Measurements from ENCODE around the gene HRG.

Gene HRG

DNA sequence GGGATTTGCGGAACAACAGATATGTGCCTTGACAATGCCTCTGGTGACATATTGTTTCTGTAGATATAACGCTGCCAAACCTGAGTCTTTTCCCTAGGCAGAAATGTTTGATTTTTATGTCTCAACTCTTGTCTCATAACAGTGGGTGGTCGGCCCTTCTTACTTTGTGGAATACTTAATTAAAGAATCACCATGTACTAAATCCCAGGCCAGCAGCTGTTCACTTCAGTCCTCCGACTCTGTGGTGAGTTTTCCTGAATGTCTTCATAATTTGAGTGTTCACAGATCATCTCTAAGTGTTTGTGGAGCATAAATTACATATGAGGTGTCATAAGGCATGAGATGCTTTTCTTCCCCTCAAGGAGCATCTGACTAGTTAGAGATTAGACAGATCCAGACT, 19.7 kb upstream of the HRG start:
- no peak for DNase-seq (ENCODE audit: low read depth)
- no peak overlapping the region for H3K4me3 ChIP-seq (replicated peaks; ENCODE audit: low read depth, low read length)
- TF ChIP-seq, protein P1, sequence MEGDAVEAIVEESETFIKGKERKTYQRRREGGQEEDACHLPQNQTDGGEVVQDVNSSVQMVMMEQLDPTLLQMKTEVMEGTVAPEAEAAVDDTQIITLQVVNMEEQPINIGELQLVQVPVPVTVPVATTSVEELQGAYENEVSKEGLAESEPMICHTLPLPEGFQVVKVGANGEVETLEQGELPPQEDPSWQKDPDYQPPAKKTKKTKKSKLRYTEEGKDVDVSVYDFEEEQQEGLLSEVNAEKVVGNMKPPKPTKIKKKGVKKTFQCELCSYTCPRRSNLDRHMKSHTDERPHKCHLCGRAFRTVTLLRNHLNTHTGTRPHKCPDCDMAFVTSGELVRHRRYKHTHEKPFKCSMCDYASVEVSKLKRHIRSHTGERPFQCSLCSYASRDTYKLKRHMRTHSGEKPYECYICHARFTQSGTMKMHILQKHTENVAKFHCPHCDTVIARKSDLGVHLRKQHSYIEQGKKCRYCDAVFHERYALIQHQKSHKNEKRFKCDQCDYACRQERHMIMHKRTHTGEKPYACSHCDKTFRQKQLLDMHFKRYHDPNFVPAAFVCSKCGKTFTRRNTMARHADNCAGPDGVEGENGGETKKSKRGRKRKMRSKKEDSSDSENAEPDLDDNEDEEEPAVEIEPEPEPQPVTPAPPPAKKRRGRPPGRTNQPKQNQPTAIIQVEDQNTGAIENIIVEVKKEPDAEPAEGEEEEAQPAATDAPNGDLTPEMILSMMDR (IDR thresholded peaks at IDR 0.05; ENCODE audit: low read length, missing control alignments): no peak

DNA sequence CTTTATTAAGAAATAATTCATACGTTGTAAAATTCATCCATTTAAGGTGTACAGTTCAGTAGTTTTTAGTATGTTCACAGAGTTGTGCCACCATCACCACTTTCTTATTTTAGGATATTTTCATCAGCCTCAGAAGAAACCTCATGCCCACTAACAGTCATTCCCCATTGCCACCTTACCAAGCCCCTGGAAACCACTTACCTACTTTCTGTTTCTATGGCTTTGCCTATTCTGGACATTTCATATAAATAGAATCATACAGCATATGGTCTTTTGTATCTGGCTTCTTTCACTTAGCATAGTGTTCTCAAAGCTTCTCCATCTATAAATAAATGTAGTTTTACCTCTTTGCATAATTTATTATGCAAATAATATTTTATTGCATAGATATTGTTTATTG, 19.0 kb upstream of the HRG start:
- no peak overlapping the region for H3K4me3 ChIP-seq (replicated peaks; ENCODE audit: low read depth, low read length)
- DNase-seq (ENCODE audit: low read depth): no peak
- TF ChIP-seq, protein P1 (IDR thresholded peaks at IDR 0.05; ENCODE audit: low read length, missing control alignments): no peak

DNA sequence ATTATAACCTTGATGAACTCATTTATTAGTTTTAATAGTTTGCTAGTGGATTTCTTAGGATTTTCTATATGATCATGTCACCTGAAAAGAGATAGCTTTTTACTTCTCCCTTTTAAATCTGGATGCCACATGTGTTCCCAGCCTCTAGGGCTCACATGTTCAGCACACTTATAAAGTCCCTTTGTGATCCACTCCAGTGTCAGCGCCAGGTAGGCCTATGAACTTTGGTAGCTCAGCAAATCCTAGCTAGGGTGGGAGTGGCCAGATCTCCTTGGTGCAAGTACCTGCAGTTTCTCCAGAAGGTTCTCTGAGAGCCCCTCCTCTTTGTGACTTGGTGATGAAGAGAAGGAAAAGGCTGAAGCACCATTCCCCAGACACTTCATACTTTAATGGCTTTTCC, 17.0 kb upstream of the HRG start:
- no peak overlapping the region for H3K4me3 ChIP-seq (replicated peaks; ENCODE audit: low read depth, low read length)
- DNase-seq (ENCODE audit: low read depth): no peak
- TF ChIP-seq, protein P1 (IDR thresholded peaks at IDR 0.05; ENCODE audit: low read length, missing control alignments): no peak

DNA sequence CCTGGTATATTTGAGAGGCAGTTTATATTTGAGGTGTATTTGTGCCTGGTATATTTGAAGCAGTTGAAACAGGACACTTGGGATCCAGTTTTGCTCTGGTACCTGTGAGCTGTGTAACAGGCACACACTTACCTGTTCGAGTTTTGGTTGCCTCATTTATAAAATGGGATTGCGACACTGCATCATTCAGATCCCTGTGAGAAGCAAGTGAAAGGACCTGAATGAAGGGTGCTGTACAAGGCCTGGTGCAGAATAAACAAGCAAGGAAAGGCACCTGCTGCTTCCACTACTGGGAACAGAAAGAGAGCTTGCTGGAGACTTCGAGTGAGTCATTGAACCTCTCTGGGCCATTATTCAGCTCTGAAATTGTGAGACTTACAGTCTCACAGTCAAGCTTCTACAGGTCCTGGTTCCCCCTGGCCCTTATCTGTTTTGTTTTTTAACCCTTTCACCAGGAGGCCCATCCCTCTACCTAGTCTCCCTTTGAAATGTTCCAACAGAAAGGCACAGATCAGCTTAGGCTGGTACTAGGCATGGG, 14.1 kb upstream of the HRG start:
- DNase-seq (ENCODE audit: low read depth): no peak
- no peak overlapping the region for H3K4me3 ChIP-seq (replicated peaks; ENCODE audit: low read depth, low read length)
- TF ChIP-seq, protein P1 (IDR thresholded peaks at IDR 0.05; ENCODE audit: low read length, missing control alignments): no peak

DNA sequence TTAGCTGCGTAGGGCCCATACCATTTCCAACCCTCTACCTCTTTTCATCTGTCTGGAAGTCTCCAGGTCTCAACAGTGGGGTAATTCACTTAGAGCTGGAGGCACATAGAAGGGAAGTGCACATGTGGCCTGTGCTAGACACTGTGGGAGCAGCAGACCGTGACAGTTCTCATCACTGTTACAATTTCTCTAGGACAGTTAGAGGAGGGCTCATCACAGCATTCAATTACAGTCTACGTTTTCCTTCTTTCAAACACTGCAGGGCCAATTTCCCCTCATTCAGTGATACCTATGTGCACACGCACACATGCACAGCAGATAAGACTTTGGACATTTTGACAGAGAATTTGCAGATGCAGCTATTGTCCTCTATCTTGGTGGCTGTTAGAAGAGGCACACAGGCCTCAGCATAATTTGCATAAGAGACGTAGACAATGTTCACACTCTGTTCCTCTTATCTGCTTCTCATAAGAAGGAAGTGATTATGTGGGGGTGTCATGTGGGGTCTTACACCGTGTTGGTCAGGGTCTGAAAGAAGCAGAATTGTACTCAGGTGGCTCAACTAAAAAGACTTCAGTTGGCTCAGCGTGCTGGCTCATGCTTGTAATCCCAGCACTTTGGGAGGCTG, 12.6 kb upstream of the HRG start:
- no peak overlapping the region for H3K4me3 ChIP-seq (replicated peaks; ENCODE audit: low read depth, low read length)
- no peak for DNase-seq (ENCODE audit: low read depth)
- TF ChIP-seq, protein P1 (IDR thresholded peaks at IDR 0.05; ENCODE audit: low read length, missing control alignments): no peak

DNA sequence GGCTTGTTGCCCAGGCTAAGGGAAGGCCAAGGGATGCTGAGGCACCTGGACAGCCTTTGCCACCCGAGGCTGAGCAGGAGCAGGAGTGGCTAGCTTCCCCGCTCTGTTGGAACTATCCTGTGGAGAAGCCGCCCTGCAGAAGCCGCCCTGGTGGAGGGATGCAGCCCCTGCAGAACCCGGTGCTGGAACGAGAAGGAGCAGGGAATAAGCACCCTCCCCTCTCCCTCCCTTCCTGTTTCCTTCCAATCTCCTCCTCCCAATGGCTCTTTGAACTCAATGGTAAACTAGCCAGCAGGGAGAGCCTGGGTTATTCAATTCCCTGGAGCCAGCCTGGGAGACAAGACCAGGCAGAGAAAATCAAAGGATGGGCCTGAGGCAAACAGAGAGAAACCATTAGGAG, 11.8 kb upstream of the HRG start:
- peak; percentile 3 for DNase-seq (ENCODE audit: low read depth)
- TF ChIP-seq, protein P1 (IDR thresholded peaks at IDR 0.05; ENCODE audit: low read length, missing control alignments): no peak
- H3K4me3 ChIP-seq (replicated peaks; ENCODE audit: low read depth, low read length): no peak overlapping the region

All from fibroblast of pulmonary artery (primary cell).